Measurements from ENCODE around the gene NRL. TPM values are rescaled to one million over a fixed set of nuclear protein-coding genes. Genes with fewer than 3 reads are reported as not detected.
A peak's percentile ranks its signal among the peaks of the same experiment; 100 is the strongest.

NRL gene
- total RNA-seq, 1 experiment from 2014 or later = 2.5 TPM

DNA sequence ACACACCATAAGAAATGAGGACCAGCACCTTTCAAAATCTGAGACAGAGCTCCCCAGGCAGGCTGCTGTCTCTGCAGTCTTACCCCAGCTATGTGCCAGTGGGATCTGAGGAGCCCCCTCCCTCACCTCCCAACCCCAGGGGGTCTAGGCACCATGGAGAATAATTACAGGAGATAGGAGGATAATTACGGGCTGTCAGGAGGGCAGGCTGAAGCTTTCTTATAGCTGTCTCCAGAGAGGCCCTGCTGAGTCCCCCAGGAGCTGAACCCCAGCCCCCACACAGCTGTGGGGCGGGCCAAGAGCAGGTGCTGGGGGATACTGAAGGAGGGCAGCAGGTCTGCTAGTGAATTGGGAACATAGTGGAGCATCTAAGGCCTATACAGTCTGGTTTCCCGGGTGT, 36.6 kb downstream of the NRL start:
- peaks cover 37 to 47% of the 10 kb centered on the region in 2 experiments for H3K4me1 Mint-ChIP-seq
- Histone ChIP-seq H2BK120ac (ENCODE audit: low read depth, low read length, poor library complexity, severe bottlenecking) (no peak overlapping the region), H3K23me2 (ENCODE audit: insufficient read length, low read depth, low read length, poor library complexity, severe bottlenecking) (peaks cover 4% of the 10 kb centered on the region), H2AFZ (ENCODE audit: low read length) (no peak overlapping the region), H3K4me2 (ENCODE audit: insufficient read depth, insufficient read length, low read length) (no peak overlapping the region), H3K79me2 (ENCODE audit: insufficient read depth, low read length) (no peaks in the 10 kb centered on the region), H2AK5ac (ENCODE audit: insufficient read length, low read length) (no peak overlapping the region), H3K4me1 (ENCODE audit: insufficient read depth, low read length) (peaks cover 5% of the 10 kb centered on the region; the same call in 1 of the 2 replicates), H2BK15ac (ENCODE audit: low read depth, low read length) (no peak overlapping the region), H3T11ph (ENCODE audit: low read length) (no peak overlapping the region), H3K27ac (ENCODE audit: insufficient read length, low read depth, low read length) (no peak overlapping the region), H3K79me1 (ENCODE audit: insufficient read depth, low read depth, low read length, poor library complexity, severe bottlenecking) (no peaks in the 10 kb centered on the region), H2BK5ac (ENCODE audit: insufficient read length, low read length) (no peak overlapping the region), H4K8ac (replicated peaks; ENCODE audit: insufficient read length, low read depth, low read length) (no peak overlapping the region), H3K9me3 (ENCODE audit: control insufficient read depth, low read depth, low read length) (no peaks in the 10 kb centered on the region), H4K5ac (ENCODE audit: insufficient read length, low read depth, low read length) (no peak overlapping the region), H3K18ac (ENCODE audit: insufficient read length, low read depth, low read length) (no peak overlapping the region), H3K9ac (ENCODE audit: extremely low read depth, insufficient read length, low read length) (no peak overlapping the region), H3K56ac (ENCODE audit: insufficient read length, low read depth, low read length) (no peak overlapping the region), H2BK12ac (ENCODE audit: insufficient read length, low read depth, low read length) (no peak overlapping the region), H3K23ac (ENCODE audit: insufficient read length, low read depth, low read length) (no peak overlapping the region), H4K91ac (ENCODE audit: insufficient read length, low read depth, low read length) (no peak overlapping the region), H3K14ac (ENCODE audit: insufficient read depth, low read length) (no peak overlapping the region), H3K4ac (ENCODE audit: low read depth, low read length) (no peak overlapping the region), H4K20me1 (ENCODE audit: control insufficient read depth, insufficient read depth, insufficient read length) (no peaks in the 10 kb centered on the region), H2BK20ac (ENCODE audit: low read depth, low read length, poor library complexity, severe bottlenecking) (no peak overlapping the region), H3K27me3 (ENCODE audit: insufficient read depth, low read length) (no peaks in the 10 kb centered on the region; the same call in 1 of the 2 replicates)
- no CpG with 5 or more reads among the region's 3 CpGs for whole genome bisulfite sequencing (ENCODE audit: extremely low coverage, insufficient read length, low lambda C conversion rate)
- peaks cover 22% of the 10 kb centered on the region for H3K27me3 Mint-ChIP-seq (ENCODE audit: low read depth)
- no peak for DNase-seq
- TF ChIP-seq, protein P1, sequence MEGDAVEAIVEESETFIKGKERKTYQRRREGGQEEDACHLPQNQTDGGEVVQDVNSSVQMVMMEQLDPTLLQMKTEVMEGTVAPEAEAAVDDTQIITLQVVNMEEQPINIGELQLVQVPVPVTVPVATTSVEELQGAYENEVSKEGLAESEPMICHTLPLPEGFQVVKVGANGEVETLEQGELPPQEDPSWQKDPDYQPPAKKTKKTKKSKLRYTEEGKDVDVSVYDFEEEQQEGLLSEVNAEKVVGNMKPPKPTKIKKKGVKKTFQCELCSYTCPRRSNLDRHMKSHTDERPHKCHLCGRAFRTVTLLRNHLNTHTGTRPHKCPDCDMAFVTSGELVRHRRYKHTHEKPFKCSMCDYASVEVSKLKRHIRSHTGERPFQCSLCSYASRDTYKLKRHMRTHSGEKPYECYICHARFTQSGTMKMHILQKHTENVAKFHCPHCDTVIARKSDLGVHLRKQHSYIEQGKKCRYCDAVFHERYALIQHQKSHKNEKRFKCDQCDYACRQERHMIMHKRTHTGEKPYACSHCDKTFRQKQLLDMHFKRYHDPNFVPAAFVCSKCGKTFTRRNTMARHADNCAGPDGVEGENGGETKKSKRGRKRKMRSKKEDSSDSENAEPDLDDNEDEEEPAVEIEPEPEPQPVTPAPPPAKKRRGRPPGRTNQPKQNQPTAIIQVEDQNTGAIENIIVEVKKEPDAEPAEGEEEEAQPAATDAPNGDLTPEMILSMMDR (conservative IDR thresholded peaks at IDR 0.05) = no peak
- H3K4me3 Mint-ChIP-seq = no peak overlapping the region
- H3K9me3 Mint-ChIP-seq = no peaks in the 10 kb centered on the region
- H3K36me3 Mint-ChIP-seq (ENCODE audit: insufficient read depth in 1 of 3, low read depth in 3 of 3) = no peaks in the 10 kb centered on the region; a peak in 1 of 7 replicates
- peak overlapping the region in 1 of 3 experiments; percentile 43; a peak in 1 of 7 replicates for H3K27ac Mint-ChIP-seq

Data from H9 (cell line).